Muscle layer of colon (tissue), 2 donors: Measurements from ENCODE around the gene OR4C15.

Experiments
- H3K27ac ChIP-seq: one replicate; pipeline ENCODE4 v1.7.0; 2013; ENCODE audit warnings: low read depth, mild to moderate bottlenecking, low read length, moderate library complexity
- H3K27me3 ChIP-seq, 2 donors: one replicate each; pipeline ENCODE4 v1.7.0; 2013; ENCODE audit warnings: low read length in 2 of 2, mild to moderate bottlenecking in 2 of 2; ENCODE audit not compliant: insufficient read depth in 2 of 2, control insufficient read depth in 1 of 2
- H3K36me3 ChIP-seq: one replicate; pipeline ENCODE4 v1.7.0; 2013; ENCODE audit warnings: mild to moderate bottlenecking, low read length; ENCODE audit not compliant: insufficient read depth
- H3K4me1 ChIP-seq: one replicate; pipeline ENCODE4 v1.7.0; 2013; ENCODE audit warnings: mild to moderate bottlenecking, low read length; ENCODE audit not compliant: insufficient read depth
- H3K4me3 ChIP-seq, 2 donors: one replicate each; pipeline ENCODE4 v1.7.0; 2013; ENCODE audit warnings: low read length in 2 of 2, low read depth in 1 of 2, mild to moderate bottlenecking in 1 of 2, moderate library complexity in 1 of 2
- H3K9ac ChIP-seq: one replicate; pipeline ENCODE4 v1.7.0; 2013; ENCODE audit warnings: low read length
- H3K9me3 ChIP-seq: one replicate; pipeline ENCODE4 v1.7.0; 2013; ENCODE audit warnings: mild to moderate bottlenecking, low read length
- donor health status: abdominal sarcoma.
- donor health status: Adenocarcinoma of cecum.

The OR4C15 gene

GRCh38 chr11:55554169-55554568 lies at the start of gene OR4C15:
OR4C15 (plus strand) TSS chr11:55554469; CDS start chr11:55554469, 0 bp downstream.
- H3K27ac ChIP-seq = no peak within 1 kb of the TSS
- no peaks in the 10 kb centered on the region for H3K36me3 ChIP-seq
- H3K9me3 ChIP-seq = no peaks in the 10 kb centered on the region
- no peak within 1 kb of the TSS for H3K4me3 ChIP-seq
- no peaks in the 10 kb centered on the region for H3K27me3 ChIP-seq
- H3K4me1 ChIP-seq = no peaks in the 10 kb centered on the region
- H3K9ac ChIP-seq = no peak within 1 kb of the TSS

- H3K36me3 ChIP-seq = no peaks in the 10 kb centered on the region
- H3K4me1 ChIP-seq = no peaks in the 10 kb centered on the region
- H3K9ac ChIP-seq = no peak within 1 kb of the TSS
- no peaks in the 10 kb centered on the region for H3K9me3 ChIP-seq
- H3K27me3 ChIP-seq = no peaks in the 10 kb centered on the region
- H3K27ac ChIP-seq = no peak within 1 kb of the TSS
- H3K4me3 ChIP-seq = no peak within 1 kb of the TSS
Measured at GRCh38 chr11:55571828-55572227, 17.6 kb downstream of the OR4C15 start, which contains the start of gene OR4C16. OR4C16 (plus strand) TSS chr11:55572128; CDS start chr11:55572128, 0 bp downstream.

GRCh38 chr11:55572548-55572947 lies 18.3 kb downstream of the OR4C15 start:
- H3K9ac ChIP-seq = no peak overlapping the region
- no peaks in the 10 kb centered on the region for H3K9me3 ChIP-seq
- H3K4me1 ChIP-seq = no peaks in the 10 kb centered on the region
- no peak overlapping the region for H3K27ac ChIP-seq
- no peaks in the 10 kb centered on the region for H3K36me3 ChIP-seq
- no peak overlapping the region for H3K4me3 ChIP-seq
- no peaks in the 10 kb centered on the region for H3K27me3 ChIP-seq
